ENCODE data around the gene NUAK2.
A peak's percentile ranks its signal among the peaks of the same experiment; 100 is the strongest.

Gene NUAK2

DNA sequence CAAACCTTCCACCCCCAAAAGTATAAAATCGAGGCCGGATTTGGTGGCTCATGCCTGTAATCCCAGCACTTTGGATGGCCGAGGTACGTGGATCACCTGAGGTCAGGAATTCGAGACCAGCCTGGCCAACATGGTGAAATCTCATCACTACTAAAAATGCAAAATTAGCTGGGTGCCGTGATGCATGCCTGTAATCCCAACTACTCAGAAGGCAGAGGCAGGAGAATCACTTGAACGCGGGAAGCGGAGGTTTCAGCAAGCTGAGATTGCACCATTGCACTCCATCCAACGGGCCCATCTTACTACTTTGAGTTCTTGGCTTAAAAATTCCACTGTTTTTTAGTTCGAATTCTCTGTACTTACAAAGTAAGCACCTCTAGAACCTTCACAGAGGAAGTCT, 24.2 kb upstream of the NUAK2 start:
- DNase-seq, result no peak

DNA sequence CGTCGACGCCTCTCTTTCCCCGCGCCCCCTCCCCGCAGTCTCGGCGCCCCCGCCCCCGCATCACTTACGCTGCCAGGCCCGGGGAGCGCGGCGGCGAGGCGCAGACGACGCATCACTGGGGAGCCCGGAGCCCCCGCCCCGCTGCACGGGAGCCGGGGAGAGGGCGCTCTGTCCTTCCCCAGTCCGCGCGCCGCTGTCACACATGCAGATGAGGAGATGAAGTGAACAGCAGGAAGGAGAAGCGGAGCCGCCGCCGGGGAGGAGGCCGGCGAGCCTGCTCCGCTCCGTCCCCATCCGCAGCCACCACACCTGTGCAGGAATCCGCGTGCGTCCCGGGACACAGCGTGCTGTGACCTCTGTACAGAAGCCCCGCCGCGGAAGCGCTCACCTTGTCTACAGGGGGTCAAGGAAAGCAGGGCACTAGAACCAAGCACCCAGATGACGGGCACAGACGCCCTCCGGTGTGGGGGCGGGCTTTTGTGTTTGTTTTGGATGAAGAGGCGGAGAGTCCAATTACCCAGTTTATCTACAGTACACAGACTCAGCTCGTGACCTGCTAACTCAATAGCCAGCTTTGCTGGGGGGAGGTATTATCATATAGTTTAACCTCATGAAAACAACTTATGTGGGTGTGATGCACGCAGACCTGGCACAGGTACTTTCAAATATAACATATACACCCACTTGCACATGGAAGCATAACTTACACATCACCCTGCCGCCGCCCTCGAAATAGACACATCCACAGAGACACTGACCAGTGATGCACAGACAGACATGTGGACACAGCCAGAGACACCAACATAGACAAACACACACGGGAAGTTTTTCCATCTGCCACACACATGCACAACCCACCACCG, 22.8 kb upstream of the NUAK2 start:
- DNase-seq, result no peak

DNA sequence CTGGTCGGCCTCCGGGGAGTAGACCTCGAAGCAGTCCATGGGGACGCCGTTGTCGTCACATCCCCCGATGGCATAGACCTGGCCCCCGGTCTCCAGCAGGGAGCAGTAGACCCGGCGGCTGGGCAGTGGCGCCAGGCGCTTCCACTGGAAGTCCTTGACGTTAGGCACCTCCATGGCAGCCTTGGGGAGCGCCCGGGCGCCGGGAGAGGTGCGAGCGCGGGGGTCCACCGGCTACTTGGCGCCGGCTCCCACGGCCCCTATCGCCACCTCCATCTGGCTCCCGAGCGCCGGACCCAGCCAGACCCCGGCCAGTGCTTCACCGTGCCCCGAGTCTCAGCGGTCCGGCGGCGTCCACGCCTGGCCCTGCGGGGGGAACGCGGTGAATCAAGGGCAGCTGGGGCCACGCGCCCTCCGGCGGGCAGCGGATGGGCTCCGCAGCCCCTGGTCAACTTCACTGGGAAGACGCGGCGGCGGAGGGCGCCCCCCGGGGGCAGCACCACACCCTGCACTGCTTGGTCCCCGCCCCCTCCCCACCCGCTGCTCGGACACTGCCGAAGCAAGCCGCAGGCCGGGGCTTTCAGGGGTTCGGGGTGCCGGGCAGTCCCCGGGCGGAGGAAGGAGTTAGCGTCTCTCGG, 22.0 kb upstream of the NUAK2 start:
- no peak for DNase-seq

DNA sequence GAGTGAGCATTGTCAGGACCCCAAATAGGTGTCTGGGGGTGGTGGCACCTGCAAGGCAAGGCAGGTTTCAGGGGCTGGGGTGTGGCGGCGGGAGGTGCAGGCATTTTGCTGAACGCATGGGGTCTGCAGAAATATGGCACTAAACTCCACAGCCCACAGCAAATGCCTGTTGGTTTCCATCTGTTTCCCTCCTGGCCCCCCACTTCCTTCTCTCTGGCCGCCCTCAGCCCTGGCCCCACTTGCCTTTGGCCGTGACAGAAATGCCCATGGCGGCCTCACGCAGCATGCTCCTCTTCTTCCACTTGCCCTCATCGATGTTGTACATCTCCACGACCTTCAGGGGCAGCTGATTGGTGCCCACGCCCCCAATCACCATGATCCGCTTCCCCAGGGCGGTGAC, 21.4 kb upstream of the NUAK2 start:
- DNase-seq, result no peak

DNA sequence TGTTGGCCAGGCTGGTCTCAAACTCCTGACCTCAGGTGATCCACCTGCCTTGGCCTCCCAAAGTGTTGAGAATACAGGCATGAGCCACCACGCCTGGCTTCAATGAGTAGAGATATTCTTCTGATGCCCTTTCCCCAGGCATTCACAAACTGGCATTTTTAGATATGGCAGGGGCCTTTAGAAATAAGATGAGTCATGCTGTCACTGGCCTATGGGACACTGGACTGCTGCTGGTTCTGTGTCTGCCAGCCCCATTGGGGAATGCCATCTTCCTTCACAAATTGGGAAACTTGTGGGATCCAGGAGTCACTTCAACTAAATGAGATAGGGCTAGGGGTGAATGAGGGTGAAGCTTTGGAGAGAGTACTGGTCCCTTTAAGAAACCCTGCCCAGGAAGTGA, 19.1 kb upstream of the NUAK2 start:
- DNase-seq, result no peak

DNA sequence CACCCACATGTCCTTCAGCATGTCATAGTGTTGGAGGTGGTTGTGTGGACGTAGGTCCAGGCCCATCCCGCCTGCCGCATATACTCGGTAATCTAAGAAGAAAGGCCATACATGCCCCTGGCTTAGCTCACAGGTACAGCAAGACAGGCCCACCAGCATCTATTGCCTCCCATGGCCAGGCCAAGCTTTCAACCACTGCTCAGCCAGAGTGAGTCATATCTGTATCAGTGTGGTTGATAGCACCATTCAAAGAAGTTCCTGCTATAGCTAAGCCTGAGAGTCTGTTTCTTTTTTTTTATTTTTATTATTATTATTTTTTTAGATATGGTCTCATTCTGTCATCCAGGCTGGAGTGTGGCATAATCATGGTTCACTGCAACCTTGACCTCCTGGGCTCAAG, 18.2 kb upstream of the NUAK2 start:
- DNase-seq, result no peak

DNA sequence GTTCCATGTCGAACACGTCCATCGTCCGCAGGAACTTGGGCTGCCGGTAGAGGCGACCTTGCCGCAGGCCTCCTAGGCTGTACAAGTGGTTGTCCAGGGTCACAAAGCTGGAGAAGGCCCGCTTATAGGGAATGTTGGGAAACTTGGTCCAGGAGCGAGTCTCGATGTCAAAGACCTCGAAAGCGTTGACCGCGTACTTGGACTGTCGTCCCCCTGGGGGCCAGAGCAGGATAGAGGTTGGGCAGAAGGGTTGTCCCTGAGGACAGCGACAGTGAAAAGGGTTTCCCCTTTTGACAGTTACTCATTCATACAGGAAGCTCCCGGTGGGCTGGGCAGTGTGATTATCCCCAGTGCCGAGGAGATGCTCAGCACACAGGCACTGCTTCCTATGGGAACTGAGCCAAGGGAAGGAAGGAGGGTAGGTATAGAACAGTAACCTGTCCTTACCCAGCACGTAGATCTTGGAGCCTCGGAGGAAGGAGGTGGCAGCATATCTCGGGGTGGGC, 17.7 kb upstream of the NUAK2 start:
- no peak for DNase-seq

DNA sequence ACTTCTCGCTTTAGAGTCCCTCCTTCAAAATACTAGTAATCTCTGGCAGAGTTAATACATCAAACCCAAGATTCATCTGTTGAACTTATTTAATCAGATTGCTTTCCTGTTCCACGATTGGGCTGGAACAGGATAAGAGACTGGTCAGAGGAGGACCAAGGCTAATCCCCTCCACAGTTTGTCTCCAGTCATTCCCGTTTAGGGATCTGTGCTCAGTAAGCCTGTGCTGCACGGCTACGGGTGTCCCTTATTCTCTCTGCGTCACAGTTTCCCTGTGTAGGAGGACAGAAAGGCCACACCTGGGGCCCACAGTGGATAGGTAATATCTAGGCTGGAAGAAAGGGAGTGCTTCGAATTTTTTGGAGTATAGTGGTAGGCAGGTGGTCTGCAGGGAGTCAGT, 16.5 kb upstream of the NUAK2 start:
- no peak for DNase-seq

DNA sequence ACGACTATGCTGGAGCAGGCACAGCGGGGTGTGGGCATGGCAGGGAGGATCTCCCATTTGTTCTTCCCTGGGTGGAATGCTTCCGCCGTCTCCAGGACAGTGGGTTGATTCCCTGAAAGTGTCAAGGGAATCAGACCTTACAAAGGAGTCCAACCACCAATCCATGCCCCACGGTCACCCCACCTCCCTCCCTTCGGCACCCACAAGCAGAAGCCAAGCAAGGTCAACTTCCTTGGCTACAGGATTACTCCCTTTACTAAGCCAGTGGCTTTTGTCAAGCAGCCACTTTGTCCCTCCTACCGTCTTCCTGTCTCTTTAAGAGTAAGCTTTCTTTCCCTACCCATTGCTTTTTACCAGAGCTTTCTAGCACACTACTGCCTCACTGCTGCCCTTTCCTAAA, 15.9 kb upstream of the NUAK2 start:
- DNase-seq, result no peak

DNA sequence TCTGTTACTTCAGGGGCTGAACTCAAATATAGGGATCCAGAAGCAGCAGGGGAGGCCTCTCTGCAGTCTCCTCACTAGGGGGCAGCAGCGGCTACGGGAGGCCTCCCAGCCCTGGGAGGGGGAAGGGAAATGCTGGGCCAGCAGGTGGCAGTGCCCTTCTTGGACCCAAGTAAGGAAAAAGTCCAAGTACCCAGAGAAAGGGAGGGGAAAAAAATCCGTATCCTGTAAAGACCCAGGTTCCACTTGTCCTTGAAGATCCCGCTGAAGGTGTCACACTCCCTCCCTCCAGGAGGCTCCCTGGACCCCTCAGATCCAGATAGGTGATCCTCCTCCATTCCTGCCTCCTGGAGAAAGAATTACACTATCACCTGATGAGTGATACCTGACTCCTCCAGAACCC, 14.1 kb upstream of the NUAK2 start:
- DNase-seq, result peak; percentile 88

DNA sequence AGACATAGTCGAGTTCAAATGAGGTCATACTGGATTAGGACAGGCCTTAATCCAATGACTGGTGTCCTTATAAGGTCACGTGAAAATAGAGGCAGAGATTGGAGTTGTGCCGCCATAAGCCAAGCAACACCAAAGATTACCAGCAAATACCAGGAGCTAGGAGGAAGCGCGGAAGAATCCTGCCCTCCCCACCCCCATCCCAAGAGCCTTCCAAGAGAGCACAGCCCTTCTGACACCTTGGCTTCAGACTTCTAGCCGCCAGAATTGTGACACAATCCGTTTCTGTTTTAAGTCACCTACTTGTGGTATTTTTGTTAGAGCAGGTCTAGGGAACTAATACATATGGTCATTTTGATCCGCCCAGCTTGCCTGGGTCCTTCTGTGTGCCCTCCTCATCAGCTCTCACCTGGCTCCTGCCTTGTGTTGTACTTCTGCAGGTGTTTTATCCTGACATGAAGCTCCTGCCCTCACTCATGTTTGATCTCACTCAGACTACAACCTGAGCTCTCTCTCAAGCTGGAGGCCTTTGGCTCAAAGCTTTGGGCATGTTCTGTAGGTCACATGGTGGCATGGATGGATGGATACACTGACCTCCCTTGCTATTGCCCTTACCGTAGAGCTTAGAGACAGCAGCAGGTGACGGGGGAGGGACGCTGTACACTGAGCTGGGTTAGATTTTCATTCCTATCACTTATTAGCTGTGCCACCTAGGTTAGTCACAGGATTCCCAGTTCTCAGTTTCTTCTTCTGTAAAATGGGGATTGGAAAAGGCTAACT, 10.7 kb upstream of the NUAK2 start:
- DNase-seq, result no peak

DNA sequence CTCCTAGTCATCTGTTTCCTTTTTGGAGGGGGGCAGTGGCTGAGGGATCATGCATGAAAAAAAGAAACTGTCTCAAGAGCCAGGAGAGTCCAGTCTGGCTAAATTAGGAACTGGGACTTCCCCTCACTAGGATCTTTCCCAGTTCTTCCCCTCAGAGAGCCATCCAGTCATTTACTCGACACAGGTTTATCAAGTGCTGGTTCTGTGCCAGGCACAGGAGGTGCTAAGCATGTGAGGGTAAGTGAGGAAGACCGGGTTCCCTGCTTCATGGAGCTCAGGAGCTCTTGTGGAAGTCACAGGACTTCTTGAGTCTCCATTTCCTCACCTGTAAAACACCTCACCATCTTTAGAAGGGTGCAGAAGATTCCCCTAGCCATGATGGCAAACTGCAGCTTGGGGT, 8.6 kb upstream of the NUAK2 start:
- DNase-seq, result no peak

DNA sequence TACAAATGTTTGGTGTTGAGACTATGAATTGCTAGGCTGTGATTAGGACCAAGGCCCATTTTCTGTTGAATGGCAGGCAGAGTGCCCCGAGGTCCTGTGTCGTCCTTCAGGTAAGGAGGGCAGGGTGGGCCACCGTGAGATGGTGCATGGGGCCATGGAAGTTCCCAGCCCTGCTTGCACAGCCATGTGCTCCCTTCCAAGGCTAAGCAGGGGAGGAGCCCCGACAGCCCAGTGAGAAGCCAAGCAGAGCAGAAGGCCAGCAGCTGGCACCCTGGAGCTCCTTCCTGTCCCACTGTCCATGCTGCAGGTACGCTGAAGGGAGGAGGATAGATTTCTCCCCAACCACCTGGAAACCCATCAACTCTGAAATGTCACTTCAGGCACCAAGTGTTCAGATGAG, 8.2 kb upstream of the NUAK2 start:
- no peak for DNase-seq

DNA sequence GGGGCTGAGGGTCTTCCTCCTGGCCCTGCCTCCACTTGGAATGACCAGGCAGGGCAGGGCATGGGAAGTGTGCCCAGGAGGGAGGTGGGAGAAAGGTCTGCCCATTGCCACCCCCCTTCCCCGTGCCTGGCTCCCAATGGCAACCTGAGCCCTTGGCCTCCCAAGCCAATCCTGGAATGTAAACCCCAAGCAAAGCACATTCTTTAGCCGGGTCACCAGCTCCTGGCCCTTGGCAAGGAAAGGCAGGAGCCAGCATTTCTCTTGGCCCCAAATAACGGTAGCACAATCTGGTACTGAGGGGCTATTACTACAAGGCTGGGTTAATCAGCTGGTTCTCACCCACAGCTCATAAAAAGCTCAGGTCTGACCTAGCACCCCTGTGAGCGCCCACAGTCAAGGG, 6.9 kb upstream of the NUAK2 start:
- DNase-seq, result no peak

DNA sequence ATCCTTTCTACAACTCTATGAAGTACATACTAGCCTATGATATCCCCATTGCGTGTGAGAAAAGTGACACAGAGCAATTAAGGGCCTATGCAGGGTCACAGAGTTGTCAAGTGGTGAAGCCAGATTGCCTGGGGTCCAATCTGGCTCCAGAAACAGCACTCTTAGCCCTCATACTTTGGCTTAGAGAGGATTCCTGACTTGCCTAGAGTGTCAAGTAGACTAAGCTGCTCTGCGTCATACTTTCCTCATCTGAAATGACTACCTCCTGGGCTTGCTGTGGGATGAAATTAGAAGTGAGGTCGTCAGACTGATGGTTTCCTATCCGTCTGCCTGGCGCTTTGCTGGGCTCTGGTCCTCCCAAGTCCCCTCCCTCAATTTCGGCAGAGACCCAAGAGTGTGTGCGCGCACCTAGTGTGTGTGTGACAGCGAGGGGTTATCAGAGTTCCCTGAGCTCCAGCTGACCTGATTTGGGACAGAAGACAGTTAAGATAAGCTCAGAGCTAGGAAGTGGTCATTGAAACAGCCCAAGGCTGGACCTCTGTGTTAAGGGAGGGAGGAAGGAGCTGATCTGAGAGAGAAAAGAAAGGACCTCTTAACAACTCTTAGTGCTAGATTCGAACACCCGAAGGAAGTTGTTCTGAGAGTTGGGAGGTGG, 5.4 kb upstream of the NUAK2 start:
- no peak for DNase-seq

DNA sequence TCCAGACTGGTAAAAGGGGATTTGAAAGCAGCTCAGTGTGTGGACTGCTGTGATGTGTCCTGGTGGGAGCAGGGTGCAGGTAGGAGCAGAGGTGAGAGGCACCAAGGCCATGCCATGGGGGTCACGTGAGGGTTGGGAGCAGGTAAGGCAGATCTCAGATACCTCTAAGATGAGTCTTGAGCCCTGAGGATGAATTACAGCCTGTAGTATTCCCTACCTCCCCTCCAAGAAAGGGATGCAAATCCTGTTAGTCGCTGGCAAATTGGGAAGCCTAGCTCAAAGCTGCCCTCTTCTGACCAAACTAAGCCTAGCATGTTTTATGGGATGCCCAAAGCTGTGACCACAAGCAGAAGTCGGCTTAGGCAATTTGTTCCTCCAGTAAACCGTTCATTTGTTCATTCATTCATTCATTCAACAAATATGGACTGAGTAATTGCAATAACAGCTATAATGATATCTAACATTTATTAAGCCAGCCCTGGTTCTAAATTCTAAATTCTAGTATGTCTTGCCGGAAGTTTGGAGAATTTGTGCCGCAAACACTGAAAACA, 3.9 kb upstream of the NUAK2 start:
- DNase-seq, result peak; percentile 63

DNA sequence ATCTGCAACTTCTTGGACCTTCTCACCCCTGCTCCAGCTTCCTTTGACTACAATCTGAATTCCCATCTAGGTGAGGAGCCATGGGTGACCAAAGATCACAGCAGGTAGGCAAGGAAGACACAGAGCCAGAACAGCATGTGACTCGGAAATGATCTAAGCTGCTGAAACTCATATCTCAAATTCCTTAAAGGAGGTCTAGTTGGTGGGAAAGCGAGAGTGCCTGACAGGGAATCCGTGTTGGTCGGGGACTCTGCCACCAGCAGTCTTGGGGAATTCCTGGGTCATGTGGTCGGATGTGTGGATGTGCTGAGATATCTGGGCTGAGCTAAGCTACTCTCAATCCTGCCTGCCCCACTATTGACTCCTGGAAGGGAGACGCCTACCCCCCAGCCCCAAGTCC, 3.2 kb upstream of the NUAK2 start:
- DNase-seq, result no peak

DNA sequence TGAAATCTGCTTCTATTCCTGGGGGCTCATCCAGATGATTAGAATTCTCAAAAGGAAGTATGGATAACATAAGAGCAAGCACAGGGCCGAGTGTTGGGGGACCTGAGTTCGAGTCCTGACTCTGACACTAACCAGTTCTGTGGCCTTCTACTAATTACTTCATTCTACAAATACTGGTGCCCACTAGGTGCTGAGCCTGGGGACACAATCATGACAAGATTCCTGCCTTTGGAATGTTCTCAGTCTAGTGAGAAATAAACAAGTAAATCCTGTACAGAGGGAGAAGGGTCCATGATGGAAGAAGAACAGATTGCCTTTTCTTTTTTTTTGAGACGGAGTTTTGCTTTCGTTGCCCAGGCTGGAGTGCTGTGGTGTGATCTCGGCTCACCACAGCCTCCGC, 2.2 kb upstream of the NUAK2 start:
- DNase-seq, result no peak

DNA sequence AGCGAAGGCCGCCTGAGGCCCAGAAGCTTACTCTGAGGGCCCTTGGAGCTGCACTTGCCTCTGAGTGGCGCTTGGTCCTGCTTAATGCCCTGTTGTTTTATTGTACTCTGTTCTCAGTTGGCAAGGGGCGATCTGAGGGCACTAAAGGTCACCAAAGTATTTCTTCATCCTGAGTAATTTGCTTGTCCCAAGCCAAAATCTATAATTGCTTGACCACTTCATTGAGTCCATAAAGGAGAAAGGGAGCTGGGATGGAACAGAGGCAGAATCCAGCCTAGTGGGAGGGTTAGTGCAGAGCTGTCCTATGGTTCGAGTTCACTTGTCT, 376 bp upstream of the NUAK2 start:
- no peak for DNase-seq

DNA sequence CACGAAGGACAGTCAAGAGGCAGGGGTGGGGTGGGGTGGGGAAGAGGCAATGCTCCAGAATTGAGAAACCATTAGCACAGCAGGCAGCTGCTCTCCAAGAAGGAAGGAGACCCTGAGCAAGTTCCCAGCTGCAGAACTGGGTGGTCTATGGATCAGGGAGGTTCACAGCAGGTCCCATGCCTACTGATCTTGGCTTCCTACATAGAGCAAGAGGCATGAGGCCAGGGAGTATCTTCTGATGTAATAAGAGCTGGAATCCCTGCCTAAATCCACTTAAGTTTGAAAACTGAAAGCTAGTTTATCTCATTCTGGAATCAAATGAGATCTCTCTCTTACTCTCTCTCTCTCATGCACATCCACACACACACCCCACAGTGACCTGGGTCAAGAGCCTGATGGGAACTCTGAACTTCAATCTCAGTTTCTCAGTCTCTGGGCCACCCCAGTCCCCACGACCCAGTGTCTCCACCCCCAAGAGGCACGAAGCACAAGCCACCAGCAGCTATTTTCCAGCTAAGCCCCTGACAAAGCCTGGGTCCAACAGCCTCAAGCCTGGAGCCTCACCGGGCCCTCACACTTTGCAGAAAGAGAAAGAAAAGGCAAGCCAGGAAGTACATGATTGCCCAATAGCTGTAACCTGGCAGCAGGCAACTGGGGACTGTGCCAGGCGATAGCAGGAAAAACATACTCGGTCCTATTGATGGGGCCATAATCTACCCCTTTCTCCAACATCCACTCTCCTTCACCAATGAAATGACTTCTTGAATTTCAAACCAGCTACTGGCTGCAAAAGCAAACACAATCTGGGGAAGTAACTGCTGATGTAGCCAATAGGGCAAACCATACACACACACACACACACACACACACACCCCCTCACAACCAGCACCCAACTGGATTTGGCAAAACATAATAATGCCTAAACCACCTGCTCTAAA, 2.2 kb downstream of the NUAK2 start:
- peak; percentile 99 for DNase-seq

DNA sequence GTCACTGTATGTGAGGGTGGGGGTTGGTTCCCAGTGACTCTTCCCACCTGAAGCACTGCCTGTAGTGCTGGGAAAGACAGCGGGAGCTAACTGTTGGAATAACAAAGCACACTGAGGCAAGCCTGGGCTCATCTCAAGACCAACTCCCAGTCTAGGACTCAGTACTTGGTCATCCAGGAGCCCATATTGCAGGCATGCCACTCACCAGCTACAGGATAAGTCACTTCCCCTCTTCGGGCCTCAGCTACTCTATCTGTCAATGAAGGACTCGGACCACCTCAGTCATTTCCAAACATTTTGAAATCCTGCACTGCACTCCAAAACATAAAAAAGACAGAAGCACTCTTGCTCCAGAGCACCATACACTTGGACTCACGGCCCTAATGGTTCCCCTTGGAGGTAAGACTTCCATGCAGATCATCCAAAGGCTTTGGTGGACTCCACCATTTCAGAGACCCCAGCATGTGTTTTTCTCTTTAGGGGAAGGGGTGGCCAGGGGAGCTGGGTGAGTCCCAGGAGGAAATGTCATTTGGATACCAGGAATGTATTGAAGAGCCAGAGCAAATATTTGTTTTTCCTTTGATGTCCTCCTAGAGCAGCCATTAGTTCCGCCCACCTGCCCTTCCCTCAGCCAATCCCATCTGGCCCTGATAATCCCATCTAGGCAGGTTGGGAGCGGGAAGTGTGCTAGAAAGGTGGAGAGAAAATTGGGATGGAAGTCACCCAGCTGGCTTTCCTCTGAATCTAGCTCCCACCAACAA, 3.1 kb downstream of the NUAK2 start:
- DNase-seq, result peak; percentile 98
